Measurements from ENCODE around the gene GRIN3B.

The GRIN3B gene

DNA sequence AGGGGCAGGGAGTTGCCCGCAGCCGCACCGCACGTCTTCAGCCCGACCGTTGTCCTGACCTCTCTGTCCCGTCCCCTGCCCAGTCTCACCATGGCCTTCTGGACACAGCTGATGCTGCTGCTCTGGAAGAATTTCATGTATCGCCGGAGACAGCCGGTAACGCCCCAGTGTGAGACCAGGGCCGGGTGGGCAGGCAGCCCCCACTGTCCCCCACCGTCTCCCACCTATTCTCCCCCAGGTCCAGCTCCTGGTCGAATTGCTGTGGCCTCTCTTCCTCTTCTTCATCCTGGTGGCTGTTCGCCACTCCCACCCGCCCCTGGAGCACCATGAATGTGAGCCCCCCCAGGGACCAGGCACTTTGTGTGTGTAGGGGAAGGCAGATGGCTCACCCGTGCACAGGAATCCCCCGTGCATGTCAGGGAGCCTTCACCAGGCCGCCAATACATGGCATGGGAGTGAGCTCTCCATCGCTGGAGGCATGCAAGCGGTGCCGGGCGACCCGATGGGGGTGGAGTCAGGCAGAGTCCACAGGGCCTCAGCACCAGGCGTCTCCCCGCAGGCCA lies 41.1 kb downstream of the GRIN3B start:
- DNase-seq (ENCODE audit: low read depth in 1 of 2, low spot score in 1 of 2), result no peak

DNA sequence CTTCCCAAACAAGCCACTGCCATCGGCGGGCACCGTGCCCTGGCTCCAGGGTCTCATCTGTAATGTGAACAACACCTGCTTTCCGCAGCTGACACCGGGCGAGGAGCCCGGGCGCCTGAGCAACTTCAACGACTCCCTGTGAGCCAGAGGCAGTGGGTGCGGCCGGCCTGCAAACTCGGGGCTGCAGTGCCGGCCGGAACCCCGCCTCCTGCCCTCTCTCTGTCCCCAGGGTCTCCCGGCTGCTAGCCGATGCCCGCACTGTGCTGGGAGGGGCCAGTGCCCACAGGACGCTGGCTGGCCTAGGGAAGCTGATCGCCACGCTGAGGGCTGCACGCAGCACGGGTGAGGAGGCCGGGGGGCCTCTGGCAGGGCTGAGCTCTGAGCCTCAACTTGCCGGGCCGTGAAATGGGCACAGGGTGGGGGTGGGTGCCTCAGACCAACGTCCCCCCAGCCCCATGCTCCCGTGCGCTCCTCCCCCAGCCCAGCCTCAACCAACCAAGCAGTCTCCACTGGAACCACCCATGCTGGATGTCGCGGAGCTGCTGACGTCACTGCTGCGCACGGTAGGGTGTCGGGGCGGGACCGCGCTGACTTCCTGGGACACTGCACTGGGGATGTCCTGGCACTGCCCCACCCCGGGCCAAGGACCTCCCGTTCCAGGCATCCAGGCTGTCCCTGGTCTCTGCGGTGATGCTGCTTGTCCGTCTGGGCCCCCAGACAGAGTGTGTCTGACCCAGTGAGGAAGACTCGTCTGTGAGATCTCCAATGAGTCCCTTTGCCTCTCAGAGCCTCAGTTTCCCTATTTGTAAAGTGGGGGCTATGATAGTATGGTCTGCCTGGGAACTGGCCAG lies 41.8 kb downstream of the GRIN3B start:
- DNase-seq (ENCODE audit: low read depth in 1 of 2, low spot score in 1 of 2), result no peak

DNA sequence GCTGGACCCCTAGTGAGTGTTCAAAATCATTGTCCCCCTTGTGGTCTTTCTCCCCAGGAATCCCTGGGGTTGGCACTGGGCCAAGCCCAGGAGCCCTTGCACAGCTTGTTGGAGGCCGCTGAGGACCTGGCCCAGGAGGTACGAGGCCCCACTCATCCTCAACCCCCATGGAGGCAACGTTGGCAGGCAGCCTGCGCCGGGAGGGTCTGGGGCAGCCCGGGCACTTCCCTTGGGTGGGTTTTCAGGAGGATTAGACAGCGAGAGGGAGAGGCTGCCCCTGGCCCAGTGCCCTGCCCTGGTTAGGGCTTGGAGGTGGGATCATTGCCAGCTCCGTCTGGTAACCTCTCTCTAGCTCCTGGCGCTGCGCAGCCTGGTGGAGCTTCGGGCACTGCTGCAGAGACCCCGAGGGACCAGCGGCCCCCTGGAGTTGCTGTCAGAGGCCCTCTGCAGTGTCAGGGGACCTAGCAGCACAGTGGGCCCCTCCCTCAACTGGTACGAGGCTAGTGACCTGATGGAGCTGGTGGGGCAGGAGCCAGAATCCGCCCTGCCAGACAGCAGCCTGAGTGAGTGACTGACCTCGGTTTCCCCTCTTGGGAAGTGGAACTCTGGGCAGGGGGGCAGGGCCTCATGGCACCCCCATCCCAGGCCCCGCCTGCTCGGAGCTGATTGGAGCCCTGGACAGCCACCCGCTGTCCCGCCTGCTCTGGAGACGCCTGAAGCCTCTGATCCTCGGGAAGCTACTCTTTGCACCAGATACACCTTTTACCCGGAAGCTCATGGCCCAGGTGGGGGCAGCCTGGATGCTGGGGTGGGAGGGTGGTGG lies 42.7 kb downstream of the GRIN3B start:
- no peak for DNase-seq (ENCODE audit: low read depth in 1 of 2, low spot score in 1 of 2)

DNA sequence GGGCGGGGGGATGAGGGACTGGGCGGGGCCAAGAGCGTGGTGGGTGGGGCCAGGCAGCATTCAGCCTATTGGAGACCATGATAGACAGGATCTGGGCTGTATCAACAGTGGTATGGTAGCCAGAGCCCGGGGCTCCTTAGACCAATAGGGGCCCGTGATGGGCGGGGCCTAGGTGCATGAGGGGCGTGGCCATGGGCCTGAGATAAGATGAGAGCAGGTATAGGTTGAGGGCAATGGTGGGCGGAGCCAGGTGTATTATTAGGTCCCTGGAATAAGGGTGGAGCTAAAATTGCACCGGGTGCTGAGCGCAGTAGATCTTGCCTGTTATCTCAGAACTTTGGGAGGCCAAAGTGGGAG lies 45.0 kb downstream of the GRIN3B start:
- DNase-seq (ENCODE audit: low read depth in 1 of 2, low spot score in 1 of 2), result no peak

DNA sequence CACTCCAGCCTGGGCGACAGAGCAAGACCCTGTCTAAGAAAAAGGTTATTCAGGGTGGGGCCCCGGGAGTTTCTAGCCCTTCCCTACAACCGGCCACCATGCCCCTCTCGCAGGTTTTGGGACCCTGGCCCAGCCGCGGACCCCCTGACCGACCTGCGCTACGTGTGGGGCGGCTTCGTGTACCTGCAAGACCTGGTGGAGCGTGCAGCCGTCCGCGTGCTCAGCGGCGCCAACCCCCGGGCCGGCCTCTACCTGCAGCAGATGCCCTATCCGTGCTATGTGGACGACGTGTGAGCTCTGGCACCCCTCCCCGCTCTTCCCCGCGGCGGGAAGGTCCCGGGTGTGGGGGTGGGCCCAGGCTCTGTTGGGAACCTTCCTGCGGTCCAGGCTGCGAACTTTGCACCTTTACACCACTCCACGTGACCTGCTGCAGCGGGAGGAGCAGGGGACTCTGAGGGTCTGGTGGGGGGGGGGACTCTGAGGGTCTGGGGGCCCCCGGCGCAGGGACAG lies 46.0 kb downstream of the GRIN3B start:
- DNase-seq (ENCODE audit: low read depth in 1 of 2, low spot score in 1 of 2), result no peak

DNA sequence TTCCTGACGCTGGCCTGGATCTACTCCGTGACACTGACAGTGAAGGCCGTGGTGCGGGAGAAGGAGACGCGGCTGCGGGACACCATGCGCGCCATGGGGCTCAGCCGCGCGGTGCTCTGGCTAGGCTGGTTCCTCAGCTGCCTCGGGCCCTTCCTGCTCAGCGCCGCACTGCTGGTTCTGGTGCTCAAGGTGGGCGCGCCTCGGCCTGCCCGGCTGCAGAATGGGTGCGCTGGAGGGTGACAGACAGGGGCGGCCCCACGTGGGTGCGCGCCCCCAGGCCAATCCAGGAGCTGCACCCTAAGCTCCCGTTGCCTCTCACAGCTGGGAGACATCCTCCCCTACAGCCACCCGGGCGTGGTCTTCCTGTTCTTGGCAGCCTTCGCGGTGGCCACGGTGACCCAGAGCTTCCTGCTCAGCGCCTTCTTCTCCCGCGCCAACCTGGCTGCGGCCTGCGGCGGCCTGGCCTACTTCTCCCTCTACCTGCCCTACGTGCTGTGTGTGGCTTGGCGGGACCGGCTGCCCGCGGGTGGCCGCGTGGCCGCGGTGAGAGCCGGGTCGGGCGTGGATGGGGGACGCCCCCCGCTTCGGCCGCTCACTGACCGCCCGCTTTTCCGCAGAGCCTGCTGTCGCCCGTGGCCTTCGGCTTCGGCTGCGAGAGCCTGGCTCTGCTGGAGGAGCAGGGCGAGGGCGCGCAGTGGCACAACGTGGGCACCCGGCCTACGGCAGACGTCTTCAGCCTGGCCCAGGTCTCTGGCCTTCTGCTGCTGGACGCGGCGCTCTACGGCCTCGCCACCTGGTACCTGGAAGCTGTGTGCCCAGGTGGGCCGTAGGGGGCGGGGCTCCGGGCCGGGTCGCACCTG lies 46.8 kb downstream of the GRIN3B start:
- no peak for DNase-seq (ENCODE audit: low read depth in 1 of 2, low spot score in 1 of 2)

DNA sequence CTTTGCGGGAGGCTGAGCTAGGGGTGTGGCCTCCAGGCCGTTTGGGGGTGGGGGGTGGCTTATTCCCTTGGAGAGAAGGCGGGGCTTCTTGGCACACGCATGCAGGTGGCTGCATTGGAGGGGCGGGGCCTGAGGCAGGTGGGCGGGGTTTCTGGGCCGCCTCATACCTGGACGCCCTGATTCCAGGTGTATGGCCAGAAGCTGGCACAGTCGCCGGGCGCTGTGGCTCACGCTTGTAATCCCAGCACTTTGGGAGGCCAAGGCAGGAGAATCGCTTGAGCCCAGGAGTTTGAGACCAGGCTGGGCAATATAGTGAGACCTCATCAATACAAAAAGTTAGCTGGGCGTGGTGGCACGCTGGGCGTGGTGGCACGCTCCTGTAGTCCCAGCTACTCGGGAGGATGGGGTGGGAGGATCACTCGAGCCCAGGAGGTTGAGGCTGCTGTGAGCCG lies 47.5 kb downstream of the GRIN3B start:
- no peak for DNase-seq (ENCODE audit: low read depth in 1 of 2, low spot score in 1 of 2)

DNA sequence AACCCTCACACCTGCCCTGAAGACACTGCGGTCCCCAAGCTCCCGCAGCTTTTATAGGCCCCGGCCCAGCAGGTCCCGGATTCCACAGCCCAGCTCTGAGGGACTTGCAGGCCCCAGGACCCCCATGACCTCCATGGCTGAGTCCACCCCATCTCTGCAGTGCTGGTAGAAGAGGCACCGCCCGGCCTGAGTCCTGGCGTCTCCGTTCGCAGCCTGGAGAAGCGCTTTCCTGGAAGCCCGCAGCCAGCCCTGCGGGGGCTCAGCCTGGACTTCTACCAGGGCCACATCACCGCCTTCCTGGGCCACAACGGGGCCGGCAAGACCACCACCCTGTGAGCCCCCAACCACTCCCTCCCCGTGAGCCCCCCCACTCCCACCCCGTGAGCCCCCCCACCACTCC lies 48.9 kb downstream of the GRIN3B start:
- DNase-seq (ENCODE audit: low read depth in 1 of 2, low spot score in 1 of 2), result no peak

DNA sequence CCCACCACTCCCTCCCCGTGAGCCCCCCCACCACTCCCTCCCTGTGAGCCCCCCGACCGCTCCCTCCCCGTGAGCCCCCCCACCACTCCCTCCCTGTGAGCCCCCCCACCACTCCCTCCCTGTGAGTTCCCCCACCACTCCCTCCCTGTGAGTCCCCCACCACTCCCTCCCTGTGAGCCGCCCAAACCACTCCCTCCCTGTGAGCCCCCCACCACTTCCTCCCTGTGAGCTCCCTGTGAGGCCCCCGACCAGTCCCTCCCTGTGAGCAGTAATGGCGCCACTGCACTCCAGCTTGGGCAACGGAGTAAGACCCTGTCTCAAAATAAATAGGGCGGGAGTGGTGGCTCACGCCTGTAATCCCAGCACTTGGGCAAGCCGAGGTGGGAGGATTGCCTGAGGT lies 49.6 kb downstream of the GRIN3B start:
- no peak for DNase-seq (ENCODE audit: low read depth in 1 of 2, low spot score in 1 of 2)

DNA sequence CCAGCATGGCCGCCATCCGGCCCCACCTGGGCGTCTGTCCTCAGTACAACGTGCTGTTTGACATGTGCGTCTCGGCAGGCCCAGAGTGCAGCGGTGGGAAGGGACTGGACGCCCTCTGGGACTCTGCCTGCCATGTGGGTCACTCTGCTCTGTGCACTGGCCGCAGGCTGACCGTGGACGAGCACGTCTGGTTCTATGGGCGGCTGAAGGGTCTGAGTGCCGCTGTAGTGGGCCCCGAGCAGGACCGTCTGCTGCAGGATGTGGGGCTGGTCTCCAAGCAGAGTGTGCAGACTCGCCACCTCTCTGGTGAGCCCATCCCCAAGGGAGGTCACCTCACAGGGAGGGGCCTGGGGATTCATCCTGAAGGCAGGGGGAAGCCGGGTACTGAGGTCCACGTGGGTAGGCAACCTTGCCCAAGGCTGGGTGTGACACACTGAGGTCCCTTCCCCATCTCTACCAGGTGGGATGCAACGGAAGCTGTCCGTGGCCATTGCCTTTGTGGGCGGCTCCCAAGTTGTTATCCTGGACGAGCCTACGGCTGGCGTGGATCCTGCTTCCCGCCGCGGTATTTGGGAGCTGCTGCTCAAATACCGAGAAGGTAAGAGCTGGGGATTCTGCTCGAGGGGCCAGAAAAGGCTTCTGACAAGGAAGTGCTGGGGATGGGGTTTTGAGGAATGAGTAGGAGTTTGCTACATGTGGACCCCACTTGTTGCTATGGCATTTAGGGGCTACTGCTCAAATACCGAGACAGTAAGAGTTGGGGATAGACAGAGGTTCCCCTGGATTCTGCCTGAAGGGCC lies 51.0 kb downstream of the GRIN3B start:
- DNase-seq (ENCODE audit: low read depth in 1 of 2, low spot score in 1 of 2), result no peak

DNA sequence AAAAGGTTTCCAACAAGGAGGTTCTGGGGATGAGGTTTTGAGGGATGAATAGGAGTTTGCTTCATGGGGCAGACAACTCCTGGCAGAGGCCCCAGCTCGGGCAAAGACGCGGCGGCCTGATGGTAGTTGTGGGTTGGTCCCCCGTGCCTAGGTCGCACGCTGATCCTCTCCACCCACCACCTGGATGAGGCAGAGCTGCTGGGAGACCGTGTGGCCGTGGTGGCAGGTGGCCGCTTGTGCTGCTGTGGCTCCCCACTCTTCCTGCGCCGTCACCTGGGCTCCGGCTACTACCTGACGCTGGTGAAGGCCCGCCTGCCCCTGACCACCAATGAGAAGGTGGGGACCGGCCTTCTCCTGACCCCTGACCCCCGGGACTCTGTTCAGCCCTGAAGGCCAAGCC lies 51.6 kb downstream of the GRIN3B start:
- DNase-seq (ENCODE audit: low read depth in 1 of 2, low spot score in 1 of 2), result no peak

DNA sequence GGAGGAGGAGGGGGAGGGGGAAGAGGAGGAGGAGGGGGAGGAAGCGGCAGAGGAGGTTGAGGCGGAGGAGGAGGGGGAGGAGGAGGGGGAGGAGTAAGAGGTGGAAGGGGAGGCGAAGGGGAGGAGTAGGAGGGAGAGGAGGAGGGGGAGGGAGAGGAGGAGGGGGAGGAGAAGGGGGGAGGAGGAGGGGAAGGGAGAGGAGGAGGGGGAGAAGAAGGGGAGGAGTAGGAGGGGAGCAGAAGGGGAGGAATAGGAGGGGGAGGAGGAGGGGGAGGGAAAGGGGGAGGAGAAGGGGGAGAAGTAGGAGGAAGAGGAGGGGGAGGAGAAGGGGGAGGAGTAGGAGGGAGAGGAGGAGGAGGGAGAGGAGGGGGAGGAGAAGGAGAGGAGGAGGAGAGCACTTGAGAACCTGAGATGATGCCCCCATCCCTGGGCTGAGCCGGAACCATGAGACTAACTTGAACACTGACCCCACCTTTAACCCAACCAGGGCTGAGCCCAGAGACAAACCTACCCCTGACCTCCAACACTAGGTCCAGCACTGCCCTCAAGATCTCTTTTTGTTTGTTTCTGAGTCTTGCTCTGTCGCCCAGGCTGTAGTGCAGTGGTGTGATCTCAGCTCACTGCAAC lies 52.2 kb downstream of the GRIN3B start:
- DNase-seq (ENCODE audit: low read depth in 1 of 2, low spot score in 1 of 2), result no peak

DNA sequence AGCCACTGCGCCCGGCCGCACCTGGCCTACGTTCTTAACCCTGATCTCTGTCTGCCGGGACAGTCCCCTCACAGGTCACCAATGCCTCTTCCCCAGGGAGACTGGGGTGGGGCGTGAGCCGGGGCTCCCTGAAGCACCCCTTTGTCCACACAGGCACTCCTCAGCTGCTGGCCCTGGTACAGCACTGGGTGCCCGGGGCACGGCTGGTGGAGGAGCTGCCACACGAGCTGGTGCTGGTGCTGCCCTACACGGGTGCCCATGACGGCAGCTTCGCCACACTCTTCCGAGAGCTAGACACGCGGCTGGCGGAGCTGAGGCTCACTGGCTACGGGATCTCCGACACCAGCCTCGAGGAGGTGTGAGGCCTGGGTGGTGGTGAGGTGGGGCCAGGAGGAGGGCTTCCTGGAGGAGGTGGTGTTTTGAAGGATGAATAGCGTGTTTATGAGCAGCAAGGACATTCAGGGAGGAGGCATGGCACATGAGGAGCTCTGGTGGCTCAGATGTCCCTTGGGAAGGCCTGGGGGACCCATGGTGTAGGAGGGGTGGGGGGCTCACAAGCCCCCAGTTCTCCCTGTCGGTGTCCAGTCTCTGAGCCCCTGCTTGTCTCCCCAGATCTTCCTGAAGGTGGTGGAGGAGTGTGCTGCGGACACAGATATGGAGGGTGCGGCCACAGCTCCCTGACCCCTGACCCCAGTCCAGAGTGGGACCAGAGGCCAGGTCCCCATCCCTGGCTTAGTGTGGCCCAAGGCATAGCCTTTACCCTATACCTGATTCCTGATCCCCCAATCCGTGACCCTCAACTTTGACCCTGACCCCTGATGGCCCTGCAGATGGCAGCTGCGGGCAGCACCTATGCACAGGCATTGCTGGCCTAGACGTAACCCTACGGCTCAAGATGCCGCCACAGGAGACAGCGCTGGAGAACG lies 53.2 kb downstream of the GRIN3B start:
- DNase-seq (ENCODE audit: low read depth in 1 of 2, low spot score in 1 of 2), result no peak

DNA sequence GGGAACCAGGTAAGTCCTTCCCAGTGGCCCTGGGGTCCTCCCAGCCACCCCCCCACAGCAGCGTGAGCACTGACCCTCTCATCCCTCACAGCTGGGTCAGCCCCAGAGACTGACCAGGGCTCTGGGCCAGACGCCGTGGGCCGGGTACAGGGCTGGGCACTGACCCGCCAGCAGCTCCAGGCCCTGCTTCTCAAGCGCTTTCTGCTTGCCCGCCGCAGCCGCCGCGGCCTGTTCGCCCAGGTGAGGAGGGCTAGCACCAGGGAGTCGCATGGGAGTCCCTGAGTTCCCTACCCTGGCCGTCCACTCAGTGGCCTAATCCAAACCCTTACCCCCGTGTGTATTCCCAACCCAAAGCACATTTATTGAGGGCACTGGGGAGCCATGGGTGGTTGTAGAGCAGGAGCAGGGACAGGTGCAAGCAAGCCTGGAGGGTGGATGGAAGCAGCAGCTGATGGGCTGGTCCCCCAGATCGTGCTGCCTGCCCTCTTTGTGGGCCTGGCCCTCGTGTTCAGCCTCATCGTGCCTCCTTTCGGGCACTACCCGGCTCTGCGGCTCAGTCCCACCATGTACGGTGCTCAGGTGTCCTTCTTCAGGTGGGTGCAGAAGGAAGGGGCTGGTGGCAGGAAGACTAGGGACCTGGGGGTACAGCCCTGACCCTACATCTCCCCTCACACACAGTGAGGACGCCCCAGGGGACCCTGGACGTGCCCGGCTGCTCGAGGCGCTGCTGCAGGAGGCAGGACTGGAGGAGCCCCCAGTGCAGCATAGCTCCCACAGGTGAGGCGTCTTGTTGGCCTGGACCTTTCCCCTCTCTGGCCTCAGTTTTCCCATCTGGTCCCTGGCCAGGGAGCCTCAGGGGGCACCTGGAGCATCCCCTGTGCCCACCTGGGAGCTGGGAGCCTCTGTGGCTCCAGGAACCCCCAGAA lies 54.1 kb downstream of the GRIN3B start:
- no peak for DNase-seq (ENCODE audit: low read depth in 1 of 2, low spot score in 1 of 2)

DNA sequence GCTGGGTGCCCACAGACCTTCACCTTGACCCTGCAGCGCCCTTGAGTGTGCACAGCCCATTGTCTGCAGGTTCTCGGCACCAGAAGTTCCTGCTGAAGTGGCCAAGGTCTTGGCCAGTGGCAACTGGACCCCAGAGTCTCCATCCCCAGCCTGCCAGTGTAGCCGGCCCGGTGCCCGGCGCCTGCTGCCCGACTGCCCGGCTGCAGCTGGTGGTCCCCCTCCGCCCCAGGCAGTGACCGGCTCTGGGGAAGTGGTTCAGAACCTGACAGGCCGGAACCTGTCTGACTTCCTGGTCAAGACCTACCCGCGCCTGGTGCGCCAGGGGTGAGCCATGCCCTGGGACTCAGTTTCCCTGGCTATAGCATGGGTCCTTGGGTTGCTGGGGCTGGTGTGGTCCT lies 54.8 kb downstream of the GRIN3B start:
- DNase-seq (ENCODE audit: low read depth in 1 of 2, low spot score in 1 of 2), result no peak

DNA sequence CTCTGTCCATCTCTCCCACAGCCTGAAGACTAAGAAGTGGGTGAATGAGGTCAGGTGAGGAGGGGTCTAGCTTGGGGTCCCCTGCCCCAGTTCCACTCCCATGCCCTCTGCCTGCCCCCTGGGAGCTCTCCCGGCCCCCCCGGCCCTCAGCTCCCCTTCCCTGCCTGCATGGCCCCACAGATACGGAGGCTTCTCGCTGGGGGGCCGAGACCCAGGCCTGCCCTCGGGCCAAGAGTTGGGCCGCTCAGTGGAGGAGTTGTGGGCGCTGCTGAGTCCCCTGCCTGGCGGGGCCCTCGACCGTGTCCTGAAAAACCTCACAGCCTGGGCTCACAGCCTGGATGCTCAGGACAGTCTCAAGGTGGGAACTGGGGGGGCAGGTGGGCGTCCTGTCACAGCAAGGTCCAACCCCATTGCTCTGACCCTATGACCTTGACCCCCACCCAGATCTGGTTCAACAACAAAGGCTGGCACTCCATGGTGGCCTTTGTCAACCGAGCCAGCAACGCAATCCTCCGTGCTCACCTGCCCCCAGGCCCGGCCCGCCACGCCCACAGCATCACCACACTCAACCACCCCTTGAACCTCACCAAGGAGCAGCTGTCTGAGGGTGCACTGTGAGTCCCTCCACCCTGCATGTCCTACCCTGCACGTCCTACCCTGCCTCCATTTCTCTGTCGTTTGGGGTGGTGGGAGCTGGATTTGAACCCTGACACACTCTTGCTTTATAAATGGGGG lies 55.8 kb downstream of the GRIN3B start:
- DNase-seq (ENCODE audit: low read depth in 1 of 2, low spot score in 1 of 2), result no peak
